DMS53 treated with DMSO at 0.1 percent for 48 hours (cell line): ENCODE measurements around the gene IL12B.
"Not testable (repeated sequence)": the region's sequence is repeated elsewhere in the genome, so short reads cannot be mapped to it uniquely, and the experiment has no call there.

Experiments
- DNase-seq: peaks from one replicate; lab custom pipeline; 2025; ENCODE audit not compliant: unreplicated experiment; lab: John Stamatoyannopoulos, UW

IL12B gene

DNA sequence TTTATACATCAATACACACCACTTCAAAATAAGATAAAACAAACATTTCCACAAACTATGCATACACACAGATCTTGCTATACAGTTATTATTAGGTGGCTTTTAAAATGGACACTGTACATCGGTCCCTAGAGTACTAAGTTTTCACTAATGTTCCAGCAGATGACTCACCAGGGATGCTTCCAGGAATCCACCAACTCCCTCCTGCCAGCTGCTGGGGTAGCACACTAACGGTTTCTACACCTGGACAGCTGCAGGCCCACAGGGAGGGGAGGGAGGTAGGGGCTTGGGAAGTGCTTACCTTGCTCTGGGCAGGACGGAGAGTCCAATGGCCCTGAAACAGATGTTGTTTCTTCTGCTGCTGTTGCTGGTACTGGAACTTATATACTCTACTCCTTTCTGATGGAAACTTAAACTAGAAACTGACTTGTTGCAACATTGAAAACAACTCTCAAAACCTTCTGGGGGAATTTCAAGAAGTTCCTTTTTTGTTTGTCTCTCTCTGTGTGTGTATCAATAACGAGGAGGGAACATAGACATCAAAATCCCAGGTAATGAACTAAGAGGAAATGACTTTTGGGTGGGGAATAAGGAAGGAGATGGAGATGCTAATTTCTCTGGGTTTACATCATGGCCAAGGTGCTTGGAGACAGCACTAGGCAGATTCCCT, at the start of gene IL12B:
IL12B (minus strand) TSS at position 357 of the 670 bp plus-strand sequence. CDS start 3,705 bp downstream, outside the sequence.
- DNase-seq, result no peak

DNA sequence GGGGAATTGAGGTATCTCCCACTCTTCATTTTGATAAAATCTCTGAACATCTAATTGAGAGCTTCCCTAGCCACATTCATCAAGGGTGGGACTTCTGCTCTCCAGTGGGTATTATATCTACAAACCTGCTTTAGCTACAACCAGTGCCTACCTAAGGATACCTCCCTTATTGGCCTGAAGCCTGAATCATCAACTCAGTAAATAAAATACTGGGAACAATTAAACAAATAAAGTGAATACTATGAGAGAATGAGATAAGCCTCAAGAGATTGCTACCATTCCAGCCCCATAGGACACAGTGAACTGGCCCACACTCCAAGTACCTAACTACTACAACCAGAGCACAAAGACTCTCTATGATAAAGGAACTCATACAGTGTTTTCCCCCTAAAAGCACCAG, 47.4 kb upstream of the IL12B start:
- DNase-seq, result no peak

DNA sequence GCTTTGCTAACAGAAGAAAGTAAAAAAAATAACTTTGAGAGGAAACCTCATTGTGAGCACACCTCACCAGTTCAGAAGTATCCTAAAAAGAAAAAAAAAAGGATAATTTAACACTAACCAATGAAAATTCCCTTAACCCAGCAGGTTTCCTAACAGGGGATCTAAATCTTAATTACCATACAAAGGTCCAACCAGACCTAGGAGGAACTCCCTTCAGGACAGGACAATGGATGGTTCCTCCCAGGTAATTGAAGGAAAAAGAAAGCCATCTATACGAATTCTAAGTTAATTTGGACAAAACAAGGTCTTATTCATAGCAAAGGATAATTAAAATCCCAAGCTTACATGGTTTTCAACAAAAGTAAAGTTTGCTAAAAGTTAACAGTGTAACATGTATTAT, 37.6 kb upstream of the IL12B start:
- DNase-seq, result not testable (repeated sequence)

DNA sequence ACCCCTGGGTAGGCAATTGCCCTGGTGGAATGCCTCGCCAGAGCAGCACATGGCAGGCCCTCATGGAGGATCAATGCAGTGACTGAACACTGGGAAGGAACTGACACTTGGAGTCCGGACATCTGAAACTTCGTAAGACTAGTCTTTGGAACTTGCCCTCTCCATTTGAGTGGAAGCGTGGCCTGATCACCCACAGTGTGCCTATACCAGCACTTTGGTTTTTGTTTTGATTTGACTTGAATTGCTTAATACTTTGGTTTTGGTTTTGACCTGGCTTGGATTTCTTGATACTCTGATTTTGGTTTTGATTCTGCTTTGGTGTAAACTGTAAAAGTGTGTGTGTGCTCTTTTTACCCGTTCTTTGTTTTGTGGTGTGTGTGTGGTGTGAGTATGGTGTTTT, 36.5 kb upstream of the IL12B start:
- not testable (repeated sequence) for DNase-seq

DNA sequence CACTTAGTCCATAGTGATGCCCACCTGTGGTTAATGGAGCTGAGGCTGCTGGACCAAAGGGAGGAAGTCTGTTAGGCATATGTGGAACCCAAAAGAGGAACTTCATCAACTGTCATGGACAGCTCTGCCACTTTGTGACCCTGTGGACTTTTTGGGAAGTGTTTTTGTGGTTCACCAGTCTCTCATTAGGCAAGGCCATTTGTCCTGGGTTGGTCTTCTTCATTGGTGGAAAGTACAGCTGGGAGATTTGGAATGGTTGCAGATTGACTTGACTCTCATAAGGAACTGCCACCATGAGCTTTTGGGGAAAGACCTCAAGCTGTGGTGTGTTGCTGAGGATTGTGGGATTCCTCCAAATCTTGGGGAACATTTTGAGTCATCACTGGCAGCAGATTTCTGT, 31.9 kb upstream of the IL12B start:
- no peak for DNase-seq

DNA sequence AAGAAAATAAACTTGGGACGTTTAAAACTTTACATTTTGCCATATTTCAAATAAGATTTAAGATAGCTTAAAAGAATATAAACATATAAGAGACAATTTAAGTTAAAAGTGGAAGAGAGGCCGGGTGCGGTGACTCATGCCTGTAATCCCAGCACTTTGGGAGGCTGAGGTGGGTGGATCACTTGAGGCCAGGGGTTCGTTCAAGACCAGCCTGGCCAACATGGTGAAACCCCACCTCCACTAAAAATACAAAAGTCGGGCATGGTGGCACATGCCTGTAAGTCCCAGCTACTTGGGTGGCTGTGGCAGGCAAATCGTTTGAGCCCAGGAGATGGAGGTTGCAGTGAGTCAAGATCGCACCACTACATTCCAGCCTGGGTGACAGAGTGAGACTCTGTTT, 29.6 kb upstream of the IL12B start:
- not testable (repeated sequence) for DNase-seq

DNA sequence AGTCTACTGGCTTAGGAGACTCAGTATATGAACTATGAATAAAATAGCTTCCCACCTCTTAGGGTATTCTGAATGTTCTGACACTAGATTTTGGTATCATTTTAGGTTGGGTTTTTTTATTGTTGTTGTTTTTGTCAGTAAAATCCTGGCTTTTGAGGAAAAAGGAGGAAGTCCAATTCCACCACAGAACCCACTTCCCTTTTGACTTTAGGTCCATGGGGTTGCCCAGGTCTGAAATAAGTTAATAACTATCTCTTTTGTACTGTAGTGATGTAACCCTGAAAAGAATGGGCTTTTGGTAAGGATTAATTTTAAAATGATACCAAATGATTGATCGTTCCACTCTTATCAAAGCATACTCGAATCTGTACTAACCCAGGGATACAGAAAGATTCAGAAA, 29.1 kb upstream of the IL12B start:
- DNase-seq, result no peak

DNA sequence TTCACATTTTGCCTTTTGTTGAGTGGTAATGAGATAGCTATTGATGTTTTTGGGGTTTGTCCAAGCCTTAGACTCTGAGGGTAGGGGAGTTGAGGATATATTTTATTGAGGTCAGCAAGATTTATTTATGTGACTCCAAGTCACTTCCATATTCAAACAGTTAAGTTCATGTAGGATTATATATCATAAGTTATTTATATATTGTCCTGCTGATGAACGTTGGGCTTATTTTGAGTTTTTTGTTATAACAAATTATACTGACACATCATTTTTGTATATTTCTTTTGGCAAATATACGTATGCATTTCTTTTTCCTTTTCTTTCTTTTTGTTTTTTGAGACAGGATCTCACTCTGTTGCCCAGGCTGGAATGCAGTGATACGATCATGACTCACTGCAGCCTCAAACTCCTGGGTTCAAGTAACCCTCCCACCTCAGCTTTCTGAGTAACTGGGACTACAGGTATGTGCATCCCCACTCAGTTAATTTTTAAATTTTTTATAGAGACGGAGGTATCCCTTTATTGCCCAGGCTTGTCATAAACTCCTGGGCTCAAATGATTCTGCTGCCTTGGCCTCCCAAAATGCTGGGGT, 23.5 kb upstream of the IL12B start:
- DNase-seq, result no peak

DNA sequence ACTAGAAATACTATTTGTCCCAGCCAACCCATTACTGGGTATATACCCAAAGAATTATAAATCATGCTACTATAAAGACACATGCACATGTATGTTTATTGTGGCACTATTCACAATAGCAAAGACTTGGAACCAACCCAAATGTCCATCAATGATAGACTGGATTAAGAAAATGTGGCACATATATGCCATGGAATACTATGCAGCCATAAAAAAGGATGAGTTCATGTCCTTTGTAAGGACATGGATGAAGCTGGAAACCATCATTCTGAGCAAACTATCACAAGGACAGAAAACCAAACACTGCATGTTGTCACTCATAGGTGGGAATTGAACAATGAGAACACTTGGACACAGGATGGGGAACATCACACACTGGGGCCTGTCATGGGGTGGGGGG, 20.4 kb upstream of the IL12B start:
- not testable (repeated sequence) for DNase-seq

DNA sequence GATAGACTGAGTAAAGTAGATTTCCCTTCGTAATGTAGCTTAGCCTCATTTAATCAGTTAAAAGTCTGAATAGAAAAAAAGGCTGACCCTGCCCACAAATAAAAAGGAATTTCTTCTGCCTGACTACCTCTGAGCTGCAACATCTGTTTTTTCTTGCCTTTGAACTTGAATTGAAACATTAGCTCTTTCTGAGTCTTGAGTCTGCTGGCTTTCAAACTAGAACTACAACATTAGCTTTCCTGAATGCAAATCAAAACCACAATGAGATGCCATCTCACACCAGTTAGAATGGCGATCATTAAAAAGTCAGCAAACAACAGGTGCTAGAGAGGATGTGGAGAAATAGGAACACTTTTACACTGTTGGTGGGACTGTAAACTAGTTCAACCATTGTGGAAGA, 19.9 kb upstream of the IL12B start:
- DNase-seq, result not testable (repeated sequence)

DNA sequence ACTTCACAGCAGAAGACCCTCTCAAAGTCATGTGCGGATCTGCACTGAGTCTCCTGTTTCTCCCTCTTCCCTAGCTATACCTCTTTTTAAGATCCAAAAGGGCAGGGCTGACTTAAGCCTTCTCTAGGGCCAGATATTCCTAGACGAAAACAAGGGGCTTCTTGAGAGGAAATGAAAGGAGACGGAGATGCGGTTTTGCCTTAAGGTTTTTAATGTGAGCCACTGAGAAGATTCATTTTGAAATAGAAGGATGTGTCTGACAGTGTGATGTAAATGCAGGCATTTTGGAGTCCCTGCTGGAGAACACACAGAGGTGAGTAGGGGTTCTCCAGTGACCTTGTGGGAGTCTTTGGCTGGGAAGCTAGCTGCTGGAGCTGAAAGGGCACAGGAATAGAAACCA, 15.6 kb upstream of the IL12B start:
- DNase-seq, result no peak

DNA sequence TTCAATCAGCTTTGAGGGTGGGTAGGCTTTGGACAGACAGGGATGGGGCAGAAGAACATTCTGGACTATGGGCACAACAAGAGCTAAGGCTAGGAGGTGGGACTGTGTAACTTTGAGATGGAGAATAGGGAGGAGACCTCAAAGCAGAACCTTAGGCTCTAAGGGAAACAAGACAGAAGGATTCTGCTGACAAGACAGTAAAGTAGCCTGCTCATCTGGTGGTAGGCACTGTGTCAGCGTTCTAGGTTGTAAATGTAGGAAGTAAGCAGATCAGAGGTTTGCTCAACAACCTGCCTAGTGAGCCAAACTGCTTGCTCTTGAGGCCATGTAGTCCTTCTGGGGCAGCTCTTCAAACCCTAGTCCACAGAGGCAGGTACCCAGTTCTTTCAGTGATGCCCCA, 15.0 kb upstream of the IL12B start:
- DNase-seq, result no peak

DNA sequence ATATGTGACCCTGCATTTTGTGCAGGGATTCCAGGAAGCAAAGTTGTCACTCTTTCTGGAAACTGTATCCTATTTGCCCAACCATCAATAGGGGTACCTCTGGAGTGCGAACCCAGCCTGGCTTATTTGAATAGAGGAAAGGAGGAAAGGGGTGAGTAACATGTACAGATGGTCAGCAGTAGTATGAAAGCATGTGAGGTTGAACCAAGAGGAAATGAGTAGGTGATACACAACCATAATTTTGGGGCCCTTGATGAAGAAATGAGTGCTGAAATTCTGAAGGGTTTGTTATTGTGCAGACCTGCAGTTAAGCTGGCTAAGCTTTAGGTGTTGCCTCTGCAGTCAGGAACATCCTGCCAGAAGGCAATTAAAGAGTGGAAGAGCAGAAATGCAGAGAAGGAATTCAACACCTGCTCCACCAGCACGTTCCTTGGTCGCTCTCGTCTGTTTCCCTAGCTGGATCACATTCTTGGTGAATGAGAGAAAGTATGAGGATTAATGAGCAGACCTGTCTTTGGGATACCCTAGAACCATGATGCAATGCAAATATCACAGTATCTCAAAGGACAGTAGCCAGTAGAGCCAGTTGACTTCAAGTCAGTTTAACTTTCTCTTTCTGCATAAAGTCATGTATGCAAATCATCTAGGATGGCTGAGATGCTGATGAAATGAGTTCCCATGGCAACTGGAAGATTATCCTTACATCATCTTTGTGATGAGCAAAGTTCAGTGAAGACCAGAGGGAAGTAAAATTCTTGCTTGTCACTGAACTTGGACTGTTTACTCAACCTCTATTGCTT, 13.2 kb upstream of the IL12B start:
- no peak for DNase-seq

DNA sequence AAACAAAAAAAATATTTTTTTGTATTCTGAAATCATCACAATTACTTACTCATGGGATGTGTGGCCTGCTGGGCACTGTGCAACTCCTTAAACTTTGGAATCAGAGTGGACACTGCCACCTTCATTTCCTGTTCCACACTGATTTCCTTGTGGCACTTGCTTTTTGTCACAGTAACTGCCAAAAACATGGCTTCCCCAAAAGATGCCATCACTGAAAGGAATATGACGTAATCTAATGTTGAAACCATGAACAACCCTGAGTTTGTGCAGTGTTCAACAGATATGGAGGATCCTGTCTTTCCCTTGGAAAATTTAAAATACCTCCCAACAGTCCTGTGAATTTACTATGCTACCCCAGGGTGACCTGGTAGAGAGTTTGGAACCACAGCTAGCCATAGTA, 12.6 kb upstream of the IL12B start:
- no peak for DNase-seq

DNA sequence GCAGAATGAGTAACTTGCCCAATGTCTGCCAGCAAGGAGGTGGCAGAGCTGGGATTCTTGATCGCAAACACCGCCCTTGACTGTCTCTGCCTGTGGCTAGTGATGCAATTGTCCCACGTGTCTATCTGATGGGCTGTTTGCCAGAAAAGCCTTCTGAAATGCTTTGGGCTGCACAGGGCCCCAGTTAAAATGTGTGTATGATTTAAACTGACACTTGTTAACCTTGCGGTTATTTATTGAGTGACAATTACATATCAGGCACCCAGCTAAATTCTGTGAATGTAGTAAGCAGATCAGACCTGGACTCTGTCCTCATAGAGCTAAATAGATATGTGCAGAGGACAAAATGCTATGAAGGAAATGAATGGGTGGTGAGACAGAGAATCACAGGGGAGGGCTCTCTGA, 11.6 kb upstream of the IL12B start:
- DNase-seq, result peak; percentile 27

DNA sequence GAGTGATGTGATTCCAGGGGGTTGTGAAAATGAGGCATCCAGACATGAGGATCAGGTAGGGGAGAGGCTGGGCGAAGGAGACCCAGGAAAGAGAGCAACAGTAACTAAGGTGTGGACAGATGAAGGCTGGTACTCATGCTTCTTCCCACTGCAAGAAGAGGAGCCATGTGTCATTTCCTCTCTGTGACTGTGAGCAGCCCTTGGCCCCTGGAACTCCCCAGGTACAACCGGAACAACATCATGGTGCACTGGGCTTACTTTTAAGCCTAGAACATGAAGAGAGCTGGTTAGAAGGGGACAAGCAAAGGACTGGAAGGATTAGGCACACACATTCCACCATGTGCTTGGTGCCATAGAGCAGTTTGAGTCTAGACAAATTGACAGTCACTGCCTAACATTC, 10.9 kb upstream of the IL12B start:
- no peak for DNase-seq

DNA sequence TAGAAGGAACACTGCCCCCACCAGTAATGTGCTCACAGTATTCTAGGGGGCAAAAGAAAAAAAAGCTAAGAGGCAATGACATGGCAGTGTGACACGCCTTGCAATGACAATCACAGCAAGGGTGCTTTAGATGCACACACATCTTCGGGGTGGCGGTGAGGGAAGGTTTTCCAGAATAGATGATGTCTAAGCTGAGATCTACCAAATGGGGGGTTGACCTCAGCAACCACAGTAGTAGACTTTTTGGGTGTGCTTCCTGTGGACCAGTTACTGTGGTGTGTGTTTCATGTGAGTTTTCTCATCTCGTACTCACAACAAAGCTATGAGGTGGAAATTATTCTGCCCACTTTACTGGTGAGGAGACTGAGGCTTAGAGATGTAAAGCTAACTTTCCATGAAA, 10.2 kb upstream of the IL12B start:
- DNase-seq, result no peak

DNA sequence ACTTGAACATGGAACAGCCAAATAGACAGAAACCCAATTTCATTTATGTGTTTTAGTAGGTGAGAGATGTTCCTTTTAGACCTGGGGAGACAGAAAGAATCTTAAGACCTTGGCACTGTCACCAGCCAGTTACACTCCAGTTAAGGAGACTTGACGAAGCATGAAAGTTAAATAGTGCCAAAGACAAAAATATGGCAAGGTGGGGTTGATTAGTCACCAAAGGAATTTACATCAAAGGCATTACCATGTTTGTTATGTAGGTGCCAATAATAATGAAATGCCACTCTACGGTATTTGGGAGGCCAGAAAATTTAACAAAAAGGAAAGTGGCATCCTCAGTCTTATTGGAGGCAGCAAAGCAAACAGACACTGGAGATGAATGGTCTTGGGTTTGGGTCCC, 9.2 kb upstream of the IL12B start:
- no peak for DNase-seq

DNA sequence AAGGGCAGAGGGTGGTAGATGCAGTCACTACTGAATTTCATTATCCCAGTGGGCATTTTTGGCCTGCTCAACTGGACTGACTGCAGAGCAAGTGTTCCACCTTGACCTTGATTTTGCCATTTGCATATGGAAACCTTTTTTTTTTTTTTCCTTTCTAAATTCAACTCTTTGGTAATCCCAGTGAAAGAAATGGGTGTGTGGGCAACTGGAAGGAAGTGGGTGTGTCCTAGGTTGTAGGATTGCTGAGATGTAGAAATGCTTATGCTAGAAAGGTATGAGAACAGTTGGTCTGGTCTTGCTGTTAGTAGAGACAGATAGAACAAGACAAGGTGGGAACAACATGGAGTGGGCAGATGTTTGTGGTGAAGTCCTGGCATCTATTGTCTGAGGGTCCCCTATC, 7.8 kb upstream of the IL12B start:
- no peak for DNase-seq

DNA sequence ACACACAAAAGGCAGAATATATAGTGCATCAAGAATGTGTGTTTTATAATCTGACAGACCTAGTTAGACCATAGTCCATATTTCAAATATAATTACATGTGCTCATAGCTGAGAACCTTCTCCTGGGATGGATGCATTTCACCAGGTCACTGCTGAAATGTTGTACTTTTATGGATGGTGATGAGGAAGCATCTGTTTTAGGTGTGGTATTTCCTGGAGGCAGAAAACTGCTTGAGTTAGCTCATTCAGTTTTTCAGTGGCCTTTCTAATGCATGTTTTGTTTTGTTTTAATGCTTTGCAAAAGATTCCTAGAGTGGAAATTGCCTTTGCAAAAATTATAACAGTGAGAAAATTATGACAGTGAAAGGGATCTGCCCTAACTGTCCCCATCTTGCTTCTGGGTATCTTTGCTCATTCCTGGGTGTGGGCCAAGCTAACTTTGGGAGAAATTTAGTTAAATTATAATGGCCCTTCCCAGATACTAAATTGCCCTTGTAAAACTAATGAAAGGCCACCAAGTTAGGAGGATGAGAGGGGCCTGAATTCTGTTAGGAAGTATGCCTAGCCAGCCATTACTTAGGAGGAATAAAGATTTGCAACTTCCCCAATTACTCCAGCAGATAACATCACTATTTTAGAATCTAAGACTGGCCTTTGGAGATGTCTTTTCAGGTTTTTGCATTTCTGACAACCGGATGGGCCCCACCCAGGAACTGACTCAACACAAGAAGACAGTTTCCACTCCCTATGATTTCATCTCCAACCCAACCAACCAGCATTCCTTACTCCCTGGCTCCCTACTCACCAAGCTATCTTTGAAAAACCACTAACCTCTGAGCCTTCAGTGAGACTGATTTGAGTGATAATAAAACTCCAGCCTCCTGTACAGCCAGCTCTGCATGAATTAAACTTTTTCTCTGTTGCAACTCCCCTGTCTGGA, 7.0 kb upstream of the IL12B start:
- DNase-seq, result no peak

DNA sequence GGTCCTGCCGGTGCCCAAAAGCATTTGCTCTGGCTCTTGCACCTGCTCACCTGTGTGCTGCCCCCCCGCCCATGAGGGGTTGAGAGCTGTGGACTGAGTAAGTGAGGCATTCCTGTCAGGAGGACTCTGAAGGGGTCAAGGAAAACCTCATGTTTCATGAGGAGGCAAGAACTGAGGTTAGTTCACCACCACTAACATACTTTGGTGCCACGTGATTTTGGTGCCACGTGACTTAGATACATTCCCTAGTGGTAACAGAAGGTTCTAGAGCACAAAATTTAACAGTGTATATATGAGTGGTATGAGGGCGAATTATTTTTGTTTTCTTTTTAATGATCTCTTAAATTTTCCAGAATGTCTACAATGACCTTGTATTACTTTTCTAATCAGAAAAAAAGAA, 6.3 kb upstream of the IL12B start:
- no peak for DNase-seq
